Tibial artery (tissue), 4 donors: Measurements from ENCODE around the gene PMS2.
A peak's percentile ranks its signal among the peaks of the same experiment; 100 is the strongest.
"Not testable (repeated sequence)": the region's sequence is repeated elsewhere in the genome, so short reads cannot be mapped to it uniquely, and the experiment has no call there.

Experiments
- DNase-seq, 2 donors: peaks; one replicate each; pipeline ENCODE4 v3.0.0-alpha.2; 2019
- H3K27ac ChIP-seq, 2 donors: fragments of 200-600 bp; sonication (generic) in 1 of 2; 1 replicate in 1 of 2; 2 replicates in 1 of 2; pipeline ENCODE4 v1.5.1; 2018 to 2019; ENCODE audit warnings: mild to moderate bottlenecking in 1 of 2
- H3K27me3 ChIP-seq, 2 donors: fragments of 200-600 bp; sonication (generic) in 1 of 2; one replicate each; pipeline versions ENCODE4 v1.5.1 to v1.6.0; 2016 to 2019
- H3K36me3 ChIP-seq, 3 donors: fragments of 200-600 bp; sonication (generic) in 2 of 3; one replicate each; pipeline ENCODE4 v1.5.1; 2016 to 2019; ENCODE audit warnings: mild to moderate bottlenecking in 2 of 3
- H3K4me1 ChIP-seq, 4 donors: fragments of 200-600 bp; sonication (generic) in 2 of 4; 1 replicate in 3 of 4; 2 replicates in 1 of 4; pipeline ENCODE4 v1.5.1; 2016 to 2019
- H3K4me3 ChIP-seq, 2 donors: fragments of 200-600 bp; sonication (generic) in 1 of 2; 1 replicate in 1 of 2; 2 replicates in 1 of 2; pipeline ENCODE4 v1.5.1; 2018 to 2019; ENCODE audit warnings: mild to moderate bottlenecking in 2 of 2
- H3K9me3 ChIP-seq, 3 donors: fragments of 200-600 bp; sonication (generic) in 1 of 3; one replicate each; pipeline ENCODE4 v1.5.1; 2016 to 2019
- intact Hi-C: fragments of 100-400 bp; cut with DNase I; formaldehyde crosslinking; loops from one replicate; pipeline ENCODE4 v1.15.0; 2023; ENCODE audit warnings: low total_unique reads

PMS2 gene

DNA sequence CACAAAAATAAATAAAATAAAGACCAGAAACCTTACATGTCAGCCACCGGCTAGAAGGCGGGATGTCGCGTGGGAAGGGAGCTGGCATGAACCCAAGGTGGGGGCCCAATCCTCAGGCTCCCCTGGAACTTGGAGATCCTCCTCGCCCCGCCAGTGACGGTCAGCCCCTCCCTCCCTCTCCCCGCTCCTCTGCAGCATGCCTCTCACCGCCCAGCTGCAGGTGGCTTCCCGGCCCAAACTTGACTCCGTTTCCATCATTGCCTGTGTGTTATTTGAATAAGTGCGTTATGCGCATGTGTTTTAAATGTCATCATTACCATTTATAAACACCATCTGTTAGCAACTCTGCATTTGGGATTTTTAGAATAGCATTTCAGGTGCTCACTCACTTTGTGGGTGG, 45.6 kb downstream of the PMS2 start:
- H3K36me3 ChIP-seq, H3K4me1 ChIP-seq, intact Hi-C loops, DNase-seq, H3K27me3 ChIP-seq, H3K27ac ChIP-seq, H3K9me3 ChIP-seq, H3K4me3 ChIP-seq: not testable (repeated sequence)

DNA sequence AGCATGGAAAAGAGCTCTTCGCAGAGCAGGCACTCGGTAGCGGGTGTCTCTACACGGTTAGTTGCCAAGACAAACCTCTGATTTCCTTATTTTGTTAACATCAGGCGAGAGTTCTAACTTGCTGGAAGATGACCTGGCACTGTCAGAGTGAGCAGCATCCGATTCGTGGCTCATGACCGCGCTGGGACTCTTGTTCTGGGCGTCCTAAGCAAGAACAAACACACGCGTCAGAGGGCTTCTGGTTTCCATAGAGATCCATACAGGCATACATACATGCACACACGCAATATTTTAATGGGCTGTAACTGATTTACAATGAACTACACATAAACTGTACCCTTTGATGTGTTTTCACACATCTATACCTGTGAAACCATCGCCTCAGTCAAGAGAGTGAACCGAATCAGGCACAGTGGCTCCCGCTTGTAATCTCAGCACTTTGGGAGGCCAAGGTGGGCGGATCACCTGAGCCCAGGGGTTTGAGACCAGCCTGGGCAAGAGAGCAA, 73.9 kb downstream of the PMS2 start:
- H3K9me3 ChIP-seq, H3K27ac ChIP-seq, H3K4me1 ChIP-seq, H3K27me3 ChIP-seq, DNase-seq, H3K4me3 ChIP-seq, intact Hi-C loops, H3K36me3 ChIP-seq: not testable (repeated sequence)

- intact Hi-C loops, H3K4me3 ChIP-seq, H3K27ac ChIP-seq, H3K4me1 ChIP-seq, DNase-seq, H3K36me3 ChIP-seq, H3K27me3 ChIP-seq, H3K9me3 ChIP-seq: not testable (repeated sequence)
Measured at GRCh38 chr7:5931905-5932644, 76.8 kb downstream of the PMS2 start.

GRCh38 chr7:5931250-5931649, 77.6 kb downstream of the PMS2 start:
- H3K4me3 ChIP-seq, H3K9me3 ChIP-seq, H3K27ac ChIP-seq, H3K36me3 ChIP-seq, H3K27me3 ChIP-seq, H3K4me1 ChIP-seq, intact Hi-C loops: not testable (repeated sequence)
- DNase-seq = peak in 1 of 2 donors; percentile 20

DNA sequence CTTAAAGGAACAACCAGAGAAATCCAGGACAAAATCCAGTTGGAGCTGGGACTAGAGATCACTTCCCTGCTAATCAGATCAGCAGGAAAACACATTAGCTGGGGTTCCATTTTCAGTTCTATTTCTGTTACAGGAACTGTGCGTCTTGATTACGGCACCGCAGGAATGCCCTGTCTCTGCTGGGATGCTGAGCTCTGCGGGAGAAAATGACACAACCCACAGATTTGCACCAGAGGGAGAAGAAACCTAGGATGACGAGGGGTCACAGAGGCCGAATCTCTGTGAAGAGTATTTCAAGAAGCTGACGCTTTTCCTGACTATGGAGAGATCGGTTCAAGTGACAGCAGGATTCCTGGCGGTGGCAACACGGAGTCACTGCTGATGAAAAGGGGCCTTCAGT, 78.6 kb downstream of the PMS2 start:
- intact Hi-C loops = not testable (repeated sequence)

DNA sequence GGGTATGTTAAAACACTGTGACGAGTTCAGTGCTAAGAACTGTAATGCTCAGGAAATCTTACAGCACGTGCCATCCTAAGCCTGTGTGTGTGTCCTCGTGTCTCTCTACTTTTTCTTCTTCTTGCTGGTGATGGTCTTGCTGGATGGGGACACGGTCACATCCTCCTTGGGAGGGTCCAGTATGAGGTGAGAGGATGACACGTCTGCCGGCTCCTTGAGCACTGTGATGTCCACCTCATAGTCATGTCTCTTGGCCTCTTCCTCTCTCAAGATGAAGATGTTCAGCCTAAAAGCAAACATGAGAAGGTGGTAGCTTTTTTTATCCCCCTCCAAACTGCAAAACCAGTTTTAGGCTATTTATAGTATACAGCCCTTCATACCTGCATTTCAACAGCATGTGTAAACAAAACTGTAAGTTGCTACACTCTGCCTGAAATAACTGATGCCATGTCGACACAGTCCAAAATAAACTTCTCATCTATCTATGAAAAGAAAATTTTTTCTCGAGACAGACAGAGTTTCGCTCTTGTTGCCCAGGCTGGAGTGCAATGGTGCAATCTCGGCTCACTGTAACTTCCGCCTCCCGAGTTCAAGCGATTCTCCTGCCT, 82.5 kb downstream of the PMS2 start:
- DNase-seq, H3K4me1 ChIP-seq, H3K9me3 ChIP-seq, H3K27me3 ChIP-seq, H3K4me3 ChIP-seq, intact Hi-C loops, H3K27ac ChIP-seq, H3K36me3 ChIP-seq: not testable (repeated sequence)

More for the DNA sequence above, 78.6 kb downstream of the PMS2 start:
- not testable (repeated sequence) for H3K9me3 ChIP-seq, H3K4me3 ChIP-seq, H3K36me3 ChIP-seq, H3K27me3 ChIP-seq, H3K4me1 ChIP-seq, H3K27ac ChIP-seq, DNase-seq

DNA sequence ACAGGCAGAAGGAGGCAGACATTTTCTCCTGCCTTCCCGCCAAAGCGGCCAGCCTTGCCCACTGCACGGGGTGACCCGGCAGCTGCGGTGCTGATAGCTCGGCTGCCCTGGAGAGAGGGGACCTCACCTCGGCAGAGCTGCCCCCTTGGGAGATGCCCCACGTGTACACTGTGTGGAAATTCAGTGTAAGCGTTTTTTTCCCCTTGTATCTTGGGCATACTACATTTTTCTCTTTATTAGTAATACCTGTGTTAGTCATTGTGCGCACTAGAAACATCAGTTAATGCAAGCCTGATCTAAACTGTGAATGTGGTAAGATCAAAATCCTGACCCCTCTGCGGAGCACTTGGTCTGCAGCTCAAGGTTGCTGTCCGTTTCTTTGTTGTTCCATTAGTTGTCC, 84.2 kb downstream of the PMS2 start:
- intact Hi-C loops, H3K9me3 ChIP-seq, H3K27ac ChIP-seq, H3K27me3 ChIP-seq, H3K4me1 ChIP-seq, H3K4me3 ChIP-seq, H3K36me3 ChIP-seq, DNase-seq: not testable (repeated sequence)

GRCh38 chr7:5924180-5924579, 84.7 kb downstream of the PMS2 start:
- H3K4me3 ChIP-seq, H3K36me3 ChIP-seq, H3K27me3 ChIP-seq, H3K9me3 ChIP-seq, H3K4me1 ChIP-seq, DNase-seq, intact Hi-C loops, H3K27ac ChIP-seq: not testable (repeated sequence)
